H1 (cell line): ENCODE measurements around the gene MRPS10. TPM values are rescaled to one million over a fixed set of nuclear protein-coding genes. Genes with fewer than 3 reads are reported as not detected.

ENCODE experiments used
- CTCF ChIA-PET: fragments of 300-600 bp; sonication (Branson Sonifier 250); formaldehyde crosslinking; loops from one replicate; lab custom pipeline; 2021; ENCODE audit not compliant: partially characterized antibody; lab: Charles Lee
- POLR2A ChIA-PET: fragments of 300-600 bp; sonication (Branson Sonifier 250); formaldehyde crosslinking; loops from one replicate; lab custom pipeline; 2021; ENCODE audit warnings: inconsistent platforms; ENCODE audit not compliant: partially characterized antibody; lab: Charles Lee
- DNase-seq, 2 experiments: peaks; one replicate each; pipeline versions ENCODE4 v3.0.0 to v3.0.0-alpha.2; 2010 to 2022; ENCODE audit warnings: low spot score in 2 of 2, low read depth in 1 of 2, mixed read lengths in 1 of 2
- FAIRE-seq: peaks from 2 replicates; lab custom pipeline; 2011; peaks lifted over from hg19 to GRCh38; lab: Jason Lieb, UNC
- H2AFZ ChIP-seq: 2 replicates; pipeline ENCODE4 v1.8.1; 2012; ENCODE audit warnings: low read length, inconsistent platforms
- H2AK5ac ChIP-seq: 2 replicates; pipeline ENCODE4 v1.6.1; 2013; ENCODE audit warnings: low read depth, low read length
- H2BK120ac ChIP-seq: replicated peaks from 2 replicates; pipeline ENCODE3; 2013; ENCODE audit warnings: low read depth, low read length, inconsistent platforms
- H2BK12ac ChIP-seq: 2 replicates; pipeline ENCODE4 v1.6.1; 2013; ENCODE audit warnings: low read depth, low read length
- H2BK15ac ChIP-seq: 2 replicates; pipeline ENCODE4 v1.6.1; 2013; ENCODE audit warnings: low read length
- H2BK20ac ChIP-seq: 2 replicates; pipeline ENCODE4 v1.6.1; 2013; ENCODE audit warnings: low read length
- H2BK5ac ChIP-seq: 2 replicates; pipeline ENCODE4 v1.6.1; 2013; ENCODE audit warnings: low read depth, low read length
- H3K14ac ChIP-seq: 2 replicates; pipeline ENCODE4 v1.6.1; 2013; ENCODE audit warnings: inconsistent platforms; ENCODE audit not compliant: insufficient read length
- H3K18ac ChIP-seq: 2 replicates; pipeline ENCODE4 v1.6.1; 2013; ENCODE audit warnings: low read length; ENCODE audit errors: extremely low read depth
- H3K23ac ChIP-seq: 2 replicates; pipeline ENCODE4 v1.6.1; 2013; ENCODE audit warnings: inconsistent platforms; ENCODE audit not compliant: insufficient read length
- H3K23me2 ChIP-seq: 2 replicates; pipeline ENCODE4 v1.6.1; 2013; ENCODE audit warnings: low read depth, low read length
- H3K27ac ChIP-seq: 2 replicates; pipeline ENCODE4 v1.6.1; 2011; ENCODE audit warnings: low read depth, low read length, inconsistent platforms
- H3K27me3 ChIP-seq, 4 experiments: replicated peaks in 1 of 4; 1 replicate in 1 of 4; 2 replicates in 3 of 4; pipeline versions ENCODE4 v1.6.1 to v1.8.1; 2011 to 2013; ENCODE audit warnings: low read length in 3 of 4, mild to moderate bottlenecking in 3 of 4, inconsistent platforms in 2 of 4, mixed read lengths in 2 of 4, moderate library complexity in 1 of 4; ENCODE audit not compliant: control insufficient read depth in 3 of 4, insufficient read depth in 3 of 4; ENCODE audit errors: extremely low read depth in 1 of 4
- H3K36me3 ChIP-seq, 4 experiments: 2 replicates each; pipeline versions ENCODE4 v1.6.1 to v1.8.1; 2011 to 2013; ENCODE audit warnings: mild to moderate bottlenecking in 4 of 4, low read length in 3 of 4, moderate library complexity in 2 of 4, control low read depth in 1 of 4, inconsistent platforms in 1 of 4; ENCODE audit not compliant: insufficient read depth in 4 of 4, control insufficient read depth in 2 of 4
- H3K4ac ChIP-seq: replicated peaks from 2 replicates; pipeline ENCODE3; 2013; ENCODE audit warnings: low read length, low read depth, mixed read lengths, inconsistent platforms; ENCODE audit not compliant: insufficient read length
- H3K4me1 ChIP-seq, 4 experiments: replicated peaks in 1 of 4; 1 replicate in 1 of 4; 2 replicates in 3 of 4; pipeline versions ENCODE4 v1.6.1 to v1.8.1; 2011 to 2013; ENCODE audit warnings: low read length in 3 of 4, inconsistent platforms in 2 of 4, mixed read lengths in 1 of 4; ENCODE audit not compliant: insufficient read depth in 4 of 4, control insufficient read depth in 3 of 4
- H3K4me2 ChIP-seq, 2 experiments: 2 replicates each; pipeline versions ENCODE4 v1.6.1 to v1.8.1; 2011 to 2013; ENCODE audit warnings: low read depth in 2 of 2, low read length in 2 of 2, control low read depth in 1 of 2, inconsistent platforms in 1 of 2, mild to moderate bottlenecking in 1 of 2; ENCODE audit not compliant: insufficient read depth in 1 of 2
- H3K4me3 ChIP-seq, 4 experiments: fragments of 200-600, 300-600 bp in 1 of 4; sonication (generic), shearing (Covaris generic), sonication (Bioruptor Twin) in 1 of 4; 2 replicates each; pipeline versions ENCODE4 v1.5.1 to v1.8.1; 2011 to 2016; ENCODE audit warnings: low read length in 4 of 4, low read depth in 3 of 4, control low read depth in 2 of 4, inconsistent platforms in 2 of 4, mild to moderate bottlenecking in 2 of 4, mixed read lengths in 1 of 4, moderate library complexity in 1 of 4; ENCODE audit not compliant: insufficient read depth in 2 of 4; ENCODE audit errors: extremely low read depth in 1 of 4
- H3K56ac ChIP-seq: replicated peaks from 2 replicates; pipeline ENCODE3; 2013; ENCODE audit warnings: low read depth, mild to moderate bottlenecking, mixed read lengths, low read length, inconsistent platforms; ENCODE audit not compliant: insufficient read length
- H3K79me1 ChIP-seq: 2 replicates; pipeline ENCODE4 v1.6.1; 2013; ENCODE audit warnings: low read depth, low read length, control low read depth
- H3K79me2 ChIP-seq, 2 experiments: 2 replicates each; pipeline versions ENCODE4 v1.6.1 to v1.8.1; 2012 to 2013; ENCODE audit warnings: low read length in 2 of 2, mild to moderate bottlenecking in 2 of 2, inconsistent platforms in 1 of 2; ENCODE audit not compliant: insufficient read depth in 2 of 2, control insufficient read depth in 1 of 2
- H3K9ac ChIP-seq, 4 experiments: replicated peaks in 1 of 4; 1 replicate in 1 of 4; 2 replicates in 3 of 4; pipeline versions ENCODE4 v1.6.1 to v1.8.1; 2011 to 2013; ENCODE audit warnings: low read depth in 3 of 4, low read length in 3 of 4, control low read depth in 2 of 4, mild to moderate bottlenecking in 2 of 4, moderate library complexity in 2 of 4, inconsistent platforms in 1 of 4; ENCODE audit errors: extremely low read depth in 1 of 4
- H3K9me3 ChIP-seq, 2 experiments: 2 replicates each; pipeline versions ENCODE4 v1.6.1 to v1.8.1; 2012 to 2013; ENCODE audit warnings: mild to moderate bottlenecking in 2 of 2, moderate library complexity in 2 of 2, control low read depth in 1 of 2, inconsistent platforms in 1 of 2, low read depth in 1 of 2, low read length in 1 of 2, mixed read lengths in 1 of 2; ENCODE audit not compliant: insufficient read depth in 2 of 2
- H4K20me1 ChIP-seq, 2 experiments: replicated peaks in 1 of 2; 2 replicates each; pipeline versions ENCODE3 to v1.8.1; 2011 to 2013; ENCODE audit warnings: inconsistent platforms in 2 of 2, low read length in 2 of 2, mild to moderate bottlenecking in 1 of 2; ENCODE audit not compliant: insufficient read depth in 2 of 2, control insufficient read depth in 1 of 2
- H4K5ac ChIP-seq: 2 replicates; pipeline ENCODE4 v1.6.1; 2013; ENCODE audit warnings: low read length, low read depth, mixed read lengths, inconsistent platforms; ENCODE audit not compliant: insufficient read length
- H4K8ac ChIP-seq: 2 replicates; pipeline ENCODE4 v1.8.0; 2013; ENCODE audit warnings: mild to moderate bottlenecking, moderate library complexity, low read length, inconsistent platforms; ENCODE audit not compliant: insufficient read depth; ENCODE audit errors: extremely low read depth
- H4K91ac ChIP-seq: replicated peaks from 2 replicates; pipeline ENCODE3; 2013; ENCODE audit warnings: low read length, mixed read lengths, inconsistent platforms; ENCODE audit not compliant: insufficient read length
- CREB1 ChIP-seq: IDR thresholded peaks from 2 replicates; pipeline ENCODE4 v1.6.1; 2012; ENCODE audit warnings: inconsistent platforms
- CTBP2 ChIP-seq: IDR thresholded peaks from 2 replicates; pipeline ENCODE4 v1.7.0; 2011; ENCODE audit warnings: borderline replicate concordance, mild to moderate bottlenecking, moderate library complexity, mixed read lengths, low read length; ENCODE audit not compliant: insufficient read depth, insufficient read length
- NANOG ChIP-seq: IDR thresholded peaks from 2 replicates; pipeline ENCODE4 v1.6.1; 2011; ENCODE audit warnings: low read length, low read depth, mild to moderate bottlenecking, inconsistent platforms; ENCODE audit not compliant: insufficient read depth, poor library complexity, severe bottlenecking
- POLR2A ChIP-seq, 2 experiments: IDR thresholded peaks; 1 replicate in 1 of 2; 2 replicates in 1 of 2; pipeline ENCODE4 v1.6.1; 2011; ENCODE audit warnings: low read depth in 2 of 2, low read length in 2 of 2, mild to moderate bottlenecking in 2 of 2; ENCODE audit errors: control extremely low read depth in 1 of 2
- POU5F1 ChIP-seq: IDR thresholded peaks from 2 replicates; pipeline ENCODE4 v1.6.1; 2011; ENCODE audit warnings: low read depth, mild to moderate bottlenecking, low read length, moderate library complexity
- TAF1 ChIP-seq: IDR thresholded peaks from 2 replicates; pipeline ENCODE4 v1.6.1; 2011; ENCODE audit warnings: mild to moderate bottlenecking, low read depth, low read length
- YY1 ChIP-seq: IDR thresholded peaks from 2 replicates; pipeline ENCODE4 v1.6.1; 2011; ENCODE audit warnings: low read depth, mild to moderate bottlenecking, low read length
- WGBS, 2 experiments: shearing (Covaris generic) in 1 of 2; methylation state at CpG; one replicate each; pipeline versions ENCODE4 v1.1.6 to v1.1.7; 2013 to 2015; ENCODE audit warnings: low lambda C conversion rate in 2 of 2, mixed read lengths in 2 of 2, inconsistent platforms in 1 of 2, low coverage in 1 of 2, missing lambda C conversion rate in 1 of 2; ENCODE audit not compliant: insufficient replicate concordance in 2 of 2, insufficient coverage in 1 of 2, insufficient read length in 1 of 2; ENCODE audit errors: extremely low coverage in 1 of 2, missing lambda C conversion rate in 1 of 2; 5-methylcytosine and 5-hydroxymethylcytosine counted together
- polyA plus RNA-seq, 7 experiments: library from polyadenylated mRNA; depleted of rRNA in 3 of 7; stranded (reverse) in 5 of 7; unstranded in 2 of 7; fragments of >200 nt in 5 of 7; fragments of 200-250 nt in 2 of 7; gene quantifications; 1 replicate in 5 of 7; 2 replicates in 1 of 7; 4 replicates in 1 of 7; pipeline versions ENCODE4 v1.2.1 to v1.2.3, GENCODE V29; 2011 to 2013; ENCODE audit warnings: missing spikeins in 2 of 7, mixed read lengths in 2 of 7
- total RNA-seq: library from RNA; stranded (reverse); fragmentation: NEBNext Ultra II Directional; extraction: Animal tissue kit (Norgen Biotek cat#: 25700); gene quantifications from 2 replicates; pipeline ENCODE4 v1.2.1, GENCODE V29; 2021

MRPS10 gene
- total and polyA plus RNA-seq, 2 of the 8 experiments (the other 6 are each of a cell fraction or from before 2014, with no cell fraction given), result 20.5 to 33.6 TPM

DNA sequence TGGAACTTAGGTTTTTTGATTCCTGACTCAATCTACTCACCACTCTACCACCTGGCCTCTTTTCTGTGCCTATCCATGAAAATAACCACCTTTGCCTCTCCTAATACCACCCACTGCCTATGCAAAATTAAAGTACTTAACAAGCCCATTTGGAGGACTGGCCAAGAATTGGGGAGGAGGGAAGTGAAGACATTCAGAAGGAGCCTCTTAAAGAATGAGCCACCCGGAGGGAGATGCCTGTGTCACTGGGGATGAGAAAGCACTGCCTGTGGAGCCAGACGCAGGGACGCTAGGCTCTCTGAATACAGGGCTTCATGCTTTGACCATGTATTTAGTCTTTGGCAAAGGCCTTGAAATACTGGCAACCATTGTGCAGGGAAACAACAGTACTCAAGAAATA lies 40.0 kb upstream of the MRPS10 start:
- no peak overlapping the region for H4K91ac ChIP-seq
- H3K36me3 ChIP-seq, result peaks cover 7 to 45% (median 32%) of the 10 kb centered on the region in 4 experiments
- H3K56ac ChIP-seq, result no peak overlapping the region
- no peak overlapping the region for H3K18ac ChIP-seq
- WGBS, 2 experiments, result 5% methylated on average over 3 of the region's 3 CpGs; no CpG with 5 or more reads in 1 of the 2 experiments
- no peak overlapping the region for H2BK20ac ChIP-seq
- peak; percentile 81 for FAIRE-seq
- no peak overlapping the region for H2AK5ac ChIP-seq
- no peaks in the 10 kb centered on the region for H3K79me1 ChIP-seq
- H3K23ac ChIP-seq, result no peak overlapping the region
- H2BK15ac ChIP-seq, result 0 out of 2 replicates have a peak overlapping the region, but pooled peaks have one; percentile 21
- peak; percentile 63 to 73 for DNase-seq
- POLR2A ChIA-PET, result interaction anchor here (1.2 kb wide), 1 partner anchor 121 kb away, joined by 3 read pairs; no protein-coding TSS in a partner anchor
- H2BK12ac ChIP-seq, result no peak overlapping the region
- CTCF ChIA-PET, result interaction anchor here (1.7 kb wide), 1 partner anchor 12 kb away, joined by 3 read pairs; no protein-coding TSS in a partner anchor
- H3K9ac ChIP-seq, result no peak overlapping the region
- peak overlapping the region; percentile 4 to 29; a peak in 2 of 4 replicates for H3K4me2 ChIP-seq
- H3K4ac ChIP-seq, result no peak overlapping the region
- H4K20me1 ChIP-seq, result peaks cover 0 to 1% of the 10 kb centered on the region in 2 experiments
- H3K79me2 ChIP-seq, result no peaks in the 10 kb centered on the region
- peak overlapping the region in 1 of 4 experiments; percentile 18; a peak in 3 of 8 replicates for H3K4me3 ChIP-seq
- H3K27ac ChIP-seq, result peak overlapping the region; percentile 57
- no peaks in the 10 kb centered on the region for H3K27me3 ChIP-seq
- H2BK5ac ChIP-seq, result peak overlapping the region; percentile 69; the same call in 1 of the 2 replicates
- peaks cover 17 to 26% (median 20%) of the 10 kb centered on the region in 4 experiments for H3K4me1 ChIP-seq
- no peak overlapping the region for H4K8ac ChIP-seq
- no peak overlapping the region for H3K14ac ChIP-seq
- no peaks in the 10 kb centered on the region for H3K9me3 ChIP-seq
- H2BK120ac ChIP-seq, result no peak overlapping the region
- no peaks in the 10 kb centered on the region for H3K23me2 ChIP-seq
- no peak overlapping the region for H4K5ac ChIP-seq
- no peak overlapping the region for H2AFZ ChIP-seq
- TF ChIP-seq POU5F1 (0 out of 2 replicates have a peak, but pooled peaks have one; percentile 57), YY1 (peak; percentile 44; the same call in 1 of the 2 replicates), NANOG (peak; percentile 71), TAF1 (0 out of 2 replicates have a peak, but pooled peaks have one; percentile 25), CREB1 (peak; percentile 49; the same call in 1 of the 2 replicates), POLR2A (IDR thresholded peaks at IDR 0.05; ENCODE audit: control extremely low read depth in 1 of 2, low read depth in 2 of 2, low read length in 2 of 2) (peak in 1 of 2 experiments; percentile 44; a peak in 1 of 3 replicates), CTBP2 (peak; percentile 64)
